Sciatic nerve (tissue), 2 donors: Measurements from ENCODE around the gene VAMP8. TPM values are rescaled to one million over a fixed set of nuclear protein-coding genes. Genes with fewer than 3 reads are reported as not detected.
"Not testable (repeated sequence)": the region's sequence is repeated elsewhere in the genome, so short reads cannot be mapped to it uniquely, and the experiment has no call there.

Experiments used
- ATAC-seq: fragments of 200-7000 bp; cut with Tn5 transposase; one replicate; pipeline ENCODE4 v1.9.1; 2020; ENCODE audit warnings: mild to moderate bottlenecking, moderate library complexity
- DNase-seq: peaks from one replicate; pipeline ENCODE4 v3.0.0-alpha.2; 2020; ENCODE audit warnings: low spot score
- intact Hi-C: fragments of 100-400 bp; cut with DNase I; formaldehyde crosslinking; loops from one replicate; pipeline ENCODE4 v1.14.2; 2022
- total RNA-seq: library from RNA; stranded (reverse); fragmentation: NEBNext Ultra II Directional; extraction: Animal tissue kit (Norgen Biotek cat#: 25700); gene quantifications from one replicate; pipeline ENCODE4 v1.2.1, GENCODE V29; 2021
- donor health status: DM: no; HTN: no; CAD: no.
- donor health status: DM: no; HTN: no; CAD: no.

VAMP8 gene
- total RNA-seq, 1 donor from 2014 or later, result 31.1 TPM

GRCh38 chr2:85566265-85566664 lies 11.1 kb upstream of the VAMP8 start:
- intact Hi-C loops, result no loop called here
- ATAC-seq (no peak), DNase-seq (no peak)

- DNase-seq, result no peak
- ATAC-seq, result no peak
- intact Hi-C loops, result no loop called here
Measured at GRCh38 chr2:85575739-85576138, 1.6 kb upstream of the VAMP8 start.

DNA sequence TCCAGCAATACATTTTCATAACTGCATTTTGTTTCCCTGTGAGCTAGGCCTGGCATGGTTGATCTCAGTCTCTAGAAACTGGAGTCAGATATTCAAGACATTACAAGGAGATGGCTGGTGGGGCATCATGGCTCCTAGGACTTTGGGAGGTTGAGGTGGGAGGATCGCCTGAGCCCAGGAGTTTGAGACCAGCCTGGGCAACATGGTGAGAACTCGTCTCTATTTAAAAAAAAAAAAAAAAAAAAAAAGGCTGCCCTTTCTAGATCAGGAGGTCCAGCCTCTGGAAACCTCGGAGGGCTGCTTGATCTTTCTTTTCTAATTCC lies 362 bp upstream of the VAMP8 start:
- DNase-seq (no peak), ATAC-seq (no peak)
- intact Hi-C loops, result no loop called here

- ATAC-seq, result peak; percentile 78
- intact Hi-C loops, result no loop called here
- DNase-seq, result no peak
Measured at GRCh38 chr2:85578243-85579180, 1.1 kb downstream of the VAMP8 start.

DNA sequence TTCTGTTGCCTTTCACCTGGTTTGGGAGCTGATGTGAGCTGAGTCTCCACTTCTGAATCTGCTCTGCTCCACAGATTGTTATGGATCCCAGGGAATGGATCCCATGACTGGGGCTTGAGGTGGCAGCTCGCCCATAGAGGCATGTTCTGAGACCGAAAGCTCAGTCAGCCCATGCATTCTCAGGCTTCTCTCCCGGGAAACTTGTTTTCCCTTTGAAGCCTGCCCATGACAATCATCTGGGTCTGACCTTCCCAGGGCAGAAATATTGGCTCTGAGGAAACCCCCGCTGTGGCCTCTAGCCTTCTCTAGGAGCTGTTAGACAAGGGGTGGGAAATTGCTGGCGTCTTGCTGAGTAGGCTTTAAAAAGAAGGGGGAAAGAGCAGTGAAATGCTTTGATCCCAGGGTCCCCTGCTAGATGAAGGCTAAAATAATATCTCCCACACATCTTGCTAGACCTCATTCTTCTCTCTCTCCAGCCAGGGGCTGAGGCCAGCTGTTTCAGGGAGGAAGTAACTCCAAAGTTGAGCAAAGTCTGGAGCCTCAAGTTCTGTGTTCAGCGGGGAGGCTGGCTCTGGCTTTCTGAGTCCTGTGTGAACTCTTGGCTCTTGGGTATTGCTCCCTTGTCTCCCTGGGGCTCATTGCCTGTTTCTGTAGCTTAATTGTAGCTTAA lies 2.0 kb downstream of the VAMP8 start:
- peak; percentile 51 for ATAC-seq
- DNase-seq, result no peak
- intact Hi-C loops, result no loop called here

GRCh38 chr2:85580206-85580605 lies 2.8 kb downstream of the VAMP8 start:
- DNase-seq (no peak), ATAC-seq (no peak)
- intact Hi-C loops, result no loop called here

- ATAC-seq (no peak), DNase-seq (no peak)
- intact Hi-C loops, result no loop called here
Measured at GRCh38 chr2:85582492-85582891, 5.1 kb downstream of the VAMP8 start.

- no peak for ATAC-seq
- intact Hi-C loops, result no loop called here
- no peak for DNase-seq
Measured at GRCh38 chr2:85583667-85584353, 6.4 kb downstream of the VAMP8 start.

DNA sequence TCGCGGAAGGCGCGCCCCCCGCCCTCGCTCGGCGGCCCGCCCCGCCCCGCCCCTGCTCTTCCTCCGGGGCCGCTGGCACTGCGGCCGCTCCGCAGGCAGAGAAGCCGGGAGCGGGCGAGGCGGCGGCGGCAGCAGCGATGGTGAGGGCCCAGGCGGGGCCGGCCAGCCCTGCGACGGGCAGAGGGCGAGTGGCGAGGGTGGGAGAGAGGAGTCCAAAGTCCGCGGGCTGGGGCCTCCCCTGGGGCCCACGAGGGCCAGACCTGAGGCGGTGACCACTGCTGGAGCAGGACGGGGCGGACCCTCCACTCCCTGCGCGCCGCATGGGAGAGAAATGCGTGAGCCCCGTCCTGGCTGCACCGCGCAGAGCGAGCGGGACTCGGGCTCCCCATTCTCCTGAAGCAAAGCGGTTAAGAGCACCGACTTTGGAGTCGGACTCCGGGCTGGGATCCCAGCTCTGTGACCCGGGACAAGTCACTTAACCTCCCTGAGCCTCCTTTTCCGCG lies 7.0 kb downstream of the VAMP8 start, which contains the start of gene VAMP5:
VAMP5 (plus strand) TSS at position 78 of the 503 bp plus-strand sequence; CDS start at position 138, 60 bp downstream.
- peak; percentile 71 for DNase-seq
- intact Hi-C loops, result no loop called here
- peak; percentile 58 for ATAC-seq

DNA sequence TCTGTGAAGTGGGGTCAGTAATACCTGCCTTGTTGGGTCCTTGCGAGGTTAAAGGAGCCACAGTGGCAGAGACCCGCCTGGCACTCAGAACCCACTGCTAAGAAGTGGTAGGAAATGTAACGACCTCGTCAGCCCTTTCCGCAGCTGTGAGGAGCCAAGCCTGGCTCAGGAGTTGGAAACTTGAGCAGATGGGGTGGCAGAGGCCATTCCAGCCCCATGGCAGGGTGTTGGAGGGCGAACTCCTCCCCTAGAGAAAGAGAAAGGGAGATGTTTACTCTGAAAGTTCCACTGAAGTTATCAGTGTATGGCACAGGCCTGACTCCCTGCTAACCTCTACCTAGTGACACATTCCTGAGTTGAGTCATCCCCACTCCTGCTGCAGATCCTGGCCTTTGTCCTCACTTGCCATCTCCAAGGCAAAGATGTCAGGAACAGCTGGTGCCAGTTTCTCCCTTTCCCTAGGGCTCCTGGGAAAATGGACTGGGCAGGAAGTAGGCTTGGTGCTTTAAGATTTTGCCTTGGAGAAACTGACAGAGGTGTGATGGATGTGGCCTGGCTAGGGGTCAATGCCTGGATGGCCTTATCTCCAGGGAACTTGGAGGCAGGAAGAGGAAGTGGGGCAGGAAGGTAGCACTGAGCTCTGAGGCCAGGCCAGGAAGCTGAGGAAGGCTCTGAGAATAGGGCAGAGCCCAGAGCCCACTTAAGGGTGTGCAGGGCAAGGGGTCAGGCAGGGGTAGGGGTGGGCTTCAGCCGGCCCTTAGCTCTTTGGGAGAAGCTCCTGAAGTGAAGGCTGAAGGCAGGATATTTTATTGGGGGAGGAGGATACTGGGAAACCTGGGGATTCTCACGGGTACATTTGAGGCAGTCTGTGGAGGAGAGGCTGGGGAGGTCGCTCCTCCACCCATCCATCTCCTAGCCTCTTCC lies 7.7 kb downstream of the VAMP8 start:
- ATAC-seq, result peak; percentile 33
- no peak for DNase-seq
- intact Hi-C loops, result no loop called here

GRCh38 chr2:85585781-85586105 lies 8.4 kb downstream of the VAMP8 start:
- intact Hi-C loops, result no loop called here
- DNase-seq (no peak), ATAC-seq (peak; percentile 11)

DNA sequence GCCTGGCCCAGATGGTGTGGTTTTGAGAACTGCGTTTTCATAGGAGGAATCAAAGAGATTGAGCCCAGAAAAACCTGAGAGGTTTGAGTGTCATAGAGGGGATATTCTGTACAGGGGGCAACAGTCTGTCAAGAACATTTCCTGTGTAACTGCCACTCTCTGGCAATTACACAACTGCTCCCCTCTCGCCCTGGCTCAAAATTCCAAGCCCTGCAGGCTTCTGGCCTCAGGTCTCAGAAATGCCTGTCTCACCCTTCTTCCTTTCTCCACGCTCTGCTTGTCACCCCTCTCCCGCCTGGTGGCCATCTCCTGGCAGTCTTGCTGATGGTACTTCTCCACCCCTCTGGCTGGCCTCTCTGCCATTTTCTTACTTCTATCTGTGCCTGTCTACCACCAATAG lies 10.8 kb downstream of the VAMP8 start:
- DNase-seq (no peak), ATAC-seq (no peak)
- intact Hi-C loops, result no loop called here

GRCh38 chr2:85588645-85589044 lies 11.3 kb downstream of the VAMP8 start:
- intact Hi-C loops, result no loop called here
- no peak for DNase-seq
- no peak for ATAC-seq

- no peak for DNase-seq
- intact Hi-C loops, result no loop called here
- no peak for ATAC-seq
Measured at GRCh38 chr2:85589181-85589580, 11.8 kb downstream of the VAMP8 start.

DNA sequence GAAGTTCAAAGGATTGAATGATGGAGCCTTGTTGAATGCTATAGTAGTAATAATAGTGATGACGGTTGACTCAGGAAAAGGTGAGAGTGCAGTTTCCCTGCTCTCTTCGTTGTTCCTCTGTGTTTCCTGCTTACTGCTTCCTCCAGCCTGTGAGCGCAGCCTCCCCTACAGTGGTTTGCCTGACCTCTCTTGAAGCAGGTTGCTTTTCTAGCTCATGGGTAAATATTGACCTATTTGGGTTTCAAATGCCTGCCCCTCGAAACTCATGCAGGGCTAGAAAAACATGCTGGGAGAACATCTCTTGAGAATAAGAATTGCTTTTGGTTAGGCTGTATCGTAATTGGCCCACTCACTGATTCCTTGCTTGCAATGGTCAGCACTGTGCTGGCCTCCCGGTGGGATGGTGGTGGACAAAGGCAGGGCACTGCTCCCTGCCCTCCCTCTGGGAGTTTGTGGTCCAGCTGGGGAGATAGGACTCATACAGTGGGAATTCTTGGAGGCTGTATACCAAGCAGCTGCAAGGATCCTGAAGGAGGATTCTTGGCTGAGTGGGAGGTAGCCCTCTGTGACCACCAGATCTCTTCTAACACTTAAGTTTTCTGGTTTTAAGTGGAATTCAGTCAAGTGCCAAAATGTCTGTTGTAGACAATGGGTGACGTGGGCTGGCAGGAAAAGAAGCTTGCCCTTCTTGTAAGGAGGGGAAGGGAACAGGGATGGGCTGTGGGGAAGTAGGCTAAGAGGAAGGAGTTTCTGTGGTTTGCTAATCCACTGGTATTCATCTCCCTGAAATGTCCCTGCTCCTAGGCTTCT lies 12.8 kb downstream of the VAMP8 start:
- DNase-seq, result no peak
- intact Hi-C loops, result no loop called here
- ATAC-seq, result peak; percentile 64

- intact Hi-C loops, result no loop called here
- no peak for ATAC-seq
- DNase-seq, result no peak
Measured at GRCh38 chr2:85590950-85591349, 13.6 kb downstream of the VAMP8 start.

GRCh38 chr2:85591563-85591962 lies 14.2 kb downstream of the VAMP8 start:
- ATAC-seq, result no peak
- DNase-seq, result no peak
- intact Hi-C loops, result no loop called here

- ATAC-seq, DNase-seq, intact Hi-C loops: not testable (repeated sequence)
Measured at GRCh38 chr2:85592299-85592698, 14.9 kb downstream of the VAMP8 start.
